BJ (cell line): Measurements from ENCODE around the gene MRPL58. TPM values are rescaled to one million over a fixed set of nuclear protein-coding genes. Genes with fewer than 3 reads are reported as not detected.
A peak's percentile ranks its signal among the peaks of the same experiment; 100 is the strongest.

Experiments used
- CTCF ChIA-PET: fragments of 350-600 bp; formaldehyde crosslinking; extraction: SDS; loops from one replicate; lab custom pipeline; 2021; ENCODE audit warnings: antibody characterized with exemption, inconsistent platforms; lab: Yijun Ruan, JAX
- POLR2A ChIA-PET: fragments of 300-600 bp; sonication (Branson Sonifier 250); formaldehyde crosslinking; extraction: SDS; loops from one replicate; lab custom pipeline; 2021; ENCODE audit warnings: antibody characterized with exemption; lab: Charles Lee
- DNase-seq: peaks from one replicate; pipeline ENCODE4 v3.0.0-alpha.2; 2011; ENCODE audit warnings: low read depth
- H3K27me3 ChIP-seq: 2 replicates; pipeline ENCODE4 v1.6.0; 2011; ENCODE audit warnings: low read length; ENCODE audit not compliant: control insufficient read depth, insufficient read depth
- H3K36me3 ChIP-seq: 2 replicates; pipeline ENCODE4 v1.5.1; 2011; ENCODE audit warnings: low read length; ENCODE audit not compliant: control insufficient read depth, insufficient read depth
- H3K4me3 ChIP-seq: 2 replicates; pipeline ENCODE4 v1.5.1; 2011; ENCODE audit warnings: low read depth, mild to moderate bottlenecking, control low read depth, low read length
- CTCF ChIP-seq: IDR thresholded peaks from 2 replicates; pipeline ENCODE4 v1.5.1; 2011; ENCODE audit warnings: low read depth, mild to moderate bottlenecking, control low read depth, inconsistent platforms, low read length, moderate library complexity; ENCODE audit not compliant: insufficient read depth
- polyA minus RNA-seq: library from RNA; depleted of rRNA, polyadenylated mRNA; stranded (reverse); fragments of >200 nt; gene quantifications from 2 replicates; pipeline ENCODE4 v1.2.3, GENCODE V29; 2011; rRNA and poly(A)+ RNA removed
- polyA plus RNA-seq: library from polyadenylated mRNA; depleted of rRNA; stranded (reverse); fragments of >200 nt; gene quantifications from 2 replicates; pipeline ENCODE4 v1.2.3, GENCODE V29; 2011; rRNA removed

The MRPL58 gene
- 44.2 and 50.8 TPM in 2 replicates for polyA plus RNA-seq
- 10.0 and 14.7 TPM in 2 replicates for polyA minus RNA-seq

- H3K36me3 ChIP-seq: no peaks in the 10 kb centered on the region
- ChIA-PET POLR2A (interaction anchor here (0.8 kb wide), 1 partner anchor 30 kb away, joined by 3 read pairs; no protein-coding TSS in a partner anchor), CTCF (interaction anchor here (0.7 to 4.8 kb wide), 18 partner anchors 12 to 189 kb away, joined by 3 to 52 read pairs (median 5); partner anchors contain the start of genes CDR2L and HID1)
- TF ChIP-seq CTCF: peak; percentile 72
- DNase-seq: no peak
- H3K4me3 ChIP-seq: peak within 1 kb of the TSS; percentile 69
- no peaks in the 10 kb centered on the region for H3K27me3 ChIP-seq
Observed at GRCh38 chr17:75012346-75013091, at the start of gene MRPL58. Gene MRPL58, plus strand, starts transcription at chr17:75012670. Its CDS starts 17 bp downstream, at chr17:75012687.

GRCh38 chr17:74963656-74964055 is 48.8 kb upstream of the MRPL58 start:
- ChIA-PET POLR2A (no interaction called here), CTCF (interaction anchor here (0.7 to 5.2 kb wide), 8 partner anchors 10 to 238 kb away, joined by 3 to 52 read pairs (median 4); partner anchors contain the start of genes CDR2L and MRPL58)
- 0 out of 2 replicates have a peak, but pooled peaks have one; percentile 16 for TF ChIP-seq CTCF
- DNase-seq: no peak
- no peaks in the 10 kb centered on the region for H3K36me3 ChIP-seq
- H3K27me3 ChIP-seq: no peaks in the 10 kb centered on the region
- no peak overlapping the region for H3K4me3 ChIP-seq

GRCh38 chr17:74964246-74964761 is 48.2 kb upstream of the MRPL58 start:
- Histone ChIP-seq H3K27me3 (no peaks in the 10 kb centered on the region), H3K4me3 (no peak overlapping the region), H3K36me3 (no peaks in the 10 kb centered on the region)
- POLR2A ChIA-PET: no interaction called here
- DNase-seq: no peak
- TF ChIP-seq CTCF: no peak
- CTCF ChIA-PET: interaction anchor here (0.7 to 5.2 kb wide), 6 partner anchors 9 to 238 kb away, joined by 3 to 52 read pairs (median 4); partner anchors contain the start of gene MRPL58

- no peak for DNase-seq
- TF ChIP-seq CTCF: no peak
- Histone ChIP-seq H3K36me3 (no peaks in the 10 kb centered on the region), H3K4me3 (no peak overlapping the region), H3K27me3 (no peaks in the 10 kb centered on the region)
- ChIA-PET POLR2A (no interaction called here), CTCF (interaction anchor here (5.2 kb wide), 1 partner anchor 46 kb away, joined by 52 read pairs; the partner anchor contains the start of gene MRPL58)
Observed at GRCh38 chr17:74964988-74965622, 47.4 kb upstream of the MRPL58 start.
